ENCODE data around the gene TBPL1.

Gene TBPL1

DNA sequence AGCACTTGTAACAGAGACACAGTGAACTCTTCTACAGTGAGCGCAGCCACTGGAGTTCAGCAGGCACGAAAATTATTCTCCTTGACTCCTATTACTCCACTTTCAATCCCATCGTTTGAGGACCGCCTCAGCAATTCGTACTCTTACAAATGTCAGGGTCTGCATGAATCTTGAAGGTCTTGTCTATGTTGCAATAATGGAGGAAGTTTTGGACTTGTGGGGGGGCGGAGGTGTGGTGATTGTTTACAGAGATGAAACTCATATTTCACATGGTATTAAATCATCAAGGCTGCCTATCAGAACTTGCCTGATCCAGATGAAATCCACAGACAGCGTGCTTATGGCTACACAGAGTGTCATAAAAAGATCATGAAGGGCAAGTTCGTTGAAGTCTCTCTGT lies 57.4 kb downstream of the TBPL1 start:
- TF ChIP-seq POLR2A (IDR thresholded peaks at IDR 0.05; ENCODE audit: extremely low read depth, insufficient read length) (no peak), MYC (IDR thresholded peaks at IDR 0.05; ENCODE audit: low read depth, low read length) (no peak)
- TF ChIP-seq, protein P1, sequence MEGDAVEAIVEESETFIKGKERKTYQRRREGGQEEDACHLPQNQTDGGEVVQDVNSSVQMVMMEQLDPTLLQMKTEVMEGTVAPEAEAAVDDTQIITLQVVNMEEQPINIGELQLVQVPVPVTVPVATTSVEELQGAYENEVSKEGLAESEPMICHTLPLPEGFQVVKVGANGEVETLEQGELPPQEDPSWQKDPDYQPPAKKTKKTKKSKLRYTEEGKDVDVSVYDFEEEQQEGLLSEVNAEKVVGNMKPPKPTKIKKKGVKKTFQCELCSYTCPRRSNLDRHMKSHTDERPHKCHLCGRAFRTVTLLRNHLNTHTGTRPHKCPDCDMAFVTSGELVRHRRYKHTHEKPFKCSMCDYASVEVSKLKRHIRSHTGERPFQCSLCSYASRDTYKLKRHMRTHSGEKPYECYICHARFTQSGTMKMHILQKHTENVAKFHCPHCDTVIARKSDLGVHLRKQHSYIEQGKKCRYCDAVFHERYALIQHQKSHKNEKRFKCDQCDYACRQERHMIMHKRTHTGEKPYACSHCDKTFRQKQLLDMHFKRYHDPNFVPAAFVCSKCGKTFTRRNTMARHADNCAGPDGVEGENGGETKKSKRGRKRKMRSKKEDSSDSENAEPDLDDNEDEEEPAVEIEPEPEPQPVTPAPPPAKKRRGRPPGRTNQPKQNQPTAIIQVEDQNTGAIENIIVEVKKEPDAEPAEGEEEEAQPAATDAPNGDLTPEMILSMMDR (IDR thresholded peaks at IDR 0.05; ENCODE audit: low read depth, low read length): no peak
- TF ChIP-seq, protein P2, sequence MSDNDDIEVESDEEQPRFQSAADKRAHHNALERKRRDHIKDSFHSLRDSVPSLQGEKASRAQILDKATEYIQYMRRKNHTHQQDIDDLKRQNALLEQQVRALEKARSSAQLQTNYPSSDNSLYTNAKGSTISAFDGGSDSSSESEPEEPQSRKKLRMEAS (IDR thresholded peaks at IDR 0.05; ENCODE audit: low read depth, low read length): no peak
- DNase-seq (ENCODE audit: low read depth): no peak
- no peak overlapping the region for H3K4me3 ChIP-seq (ENCODE audit: low read depth, low read length)

DNA sequence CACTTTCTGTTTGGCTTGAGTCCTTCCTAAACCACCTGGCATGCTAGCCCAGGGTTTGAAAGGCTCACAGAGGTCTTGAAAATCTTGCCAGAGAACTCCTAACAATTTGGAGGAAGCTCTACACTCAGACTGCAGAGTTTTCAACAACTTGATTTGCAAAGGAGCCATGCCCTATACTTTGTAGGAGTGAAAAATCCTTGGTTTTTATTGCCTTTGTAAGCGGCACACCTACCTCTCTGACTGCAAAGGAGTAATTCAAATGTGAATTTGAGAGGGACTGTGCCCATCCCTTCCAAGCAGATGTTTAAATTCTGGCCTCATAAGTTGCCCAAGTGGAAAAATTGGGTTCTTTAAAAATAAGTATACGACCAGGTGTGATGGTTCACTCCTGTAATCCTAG lies 58.0 kb downstream of the TBPL1 start:
- H3K4me3 ChIP-seq (ENCODE audit: low read depth, low read length): no peak overlapping the region
- TF ChIP-seq, protein P2 (IDR thresholded peaks at IDR 0.05; ENCODE audit: low read depth, low read length): no peak
- TF ChIP-seq POLR2A (IDR thresholded peaks at IDR 0.05; ENCODE audit: extremely low read depth, insufficient read length) (no peak), MYC (IDR thresholded peaks at IDR 0.05; ENCODE audit: low read depth, low read length) (no peak)
- TF ChIP-seq, protein P1 (IDR thresholded peaks at IDR 0.05; ENCODE audit: low read depth, low read length): no peak
- no peak for DNase-seq (ENCODE audit: low read depth)

- H3K4me3 ChIP-seq (ENCODE audit: low read depth, low read length): no peak overlapping the region
- no peak for DNase-seq (ENCODE audit: low read depth)
- no peak for TF ChIP-seq MYC (IDR thresholded peaks at IDR 0.05; ENCODE audit: low read depth, low read length)
- TF ChIP-seq, protein P2 (IDR thresholded peaks at IDR 0.05; ENCODE audit: low read depth, low read length): no peak
- TF ChIP-seq, protein P1 (IDR thresholded peaks at IDR 0.05; ENCODE audit: low read depth, low read length): no peak
- TF ChIP-seq POLR2A (IDR thresholded peaks at IDR 0.05; ENCODE audit: extremely low read depth, insufficient read length): no peak
These were observed 61.6 kb downstream of the TBPL1 start for GRCh38 chr6:134014588-134015137.

DNA sequence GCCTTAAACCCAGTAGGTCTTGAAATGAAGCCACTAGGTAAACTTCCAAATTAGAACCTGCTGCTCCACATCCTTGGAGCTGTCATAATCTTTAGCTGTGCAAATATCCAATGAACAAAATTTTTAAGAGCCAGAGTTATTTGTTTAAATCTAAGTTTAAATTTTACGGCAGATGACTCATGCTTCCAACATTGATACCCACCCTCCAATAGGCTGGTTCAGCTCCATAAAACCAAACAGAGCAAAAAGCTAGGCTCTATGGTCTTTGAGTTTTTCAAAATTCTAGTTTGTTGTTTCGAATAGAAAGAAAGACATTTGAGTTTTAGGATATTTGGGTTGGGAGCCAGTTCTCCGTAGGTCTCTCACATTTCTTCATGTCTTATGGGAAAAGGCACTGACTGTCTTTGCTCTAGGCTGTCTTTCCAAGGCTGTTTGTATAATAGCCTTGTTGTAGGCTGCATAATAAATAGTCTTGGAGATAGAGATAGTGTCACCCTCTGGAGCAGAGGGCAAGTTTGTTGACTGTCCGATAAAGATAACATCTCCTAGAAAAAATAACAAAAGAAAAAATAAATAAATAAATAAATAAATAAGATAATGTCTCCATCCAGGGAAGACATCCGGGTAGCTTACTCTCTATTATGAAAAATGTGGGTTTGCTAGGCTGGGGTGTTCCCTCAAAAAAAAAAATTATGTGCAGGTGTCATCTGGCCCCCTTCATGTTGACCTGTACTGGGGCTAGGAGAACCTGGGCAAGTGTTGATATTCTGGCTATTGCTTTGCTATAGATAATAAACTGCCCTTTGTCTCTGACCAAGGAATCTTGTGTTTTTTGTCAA lies 62.9 kb downstream of the TBPL1 start:
- H3K4me3 ChIP-seq (ENCODE audit: low read depth, low read length): no peak overlapping the region
- no peak for TF ChIP-seq MYC (IDR thresholded peaks at IDR 0.05; ENCODE audit: low read depth, low read length)
- TF ChIP-seq, protein P2 (IDR thresholded peaks at IDR 0.05; ENCODE audit: low read depth, low read length): no peak
- no peak for DNase-seq (ENCODE audit: low read depth)

DNA sequence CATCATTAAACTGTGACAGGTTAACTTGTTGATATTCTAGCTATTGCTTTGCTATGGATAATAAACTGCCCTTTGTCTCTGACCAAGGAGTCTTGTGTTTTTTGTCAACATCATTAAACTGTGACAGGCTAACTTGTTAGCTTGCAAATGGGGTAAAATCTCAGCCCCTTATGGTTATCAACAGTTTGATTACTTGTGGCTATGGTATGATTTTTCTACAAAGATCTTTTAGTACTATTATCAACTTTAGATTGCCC lies 63.5 kb downstream of the TBPL1 start:
- no peak for DNase-seq (ENCODE audit: low read depth)
- TF ChIP-seq, protein P1 (IDR thresholded peaks at IDR 0.05; ENCODE audit: low read depth, low read length): no peak
- H3K4me3 ChIP-seq (ENCODE audit: low read depth, low read length): no peak overlapping the region

DNA sequence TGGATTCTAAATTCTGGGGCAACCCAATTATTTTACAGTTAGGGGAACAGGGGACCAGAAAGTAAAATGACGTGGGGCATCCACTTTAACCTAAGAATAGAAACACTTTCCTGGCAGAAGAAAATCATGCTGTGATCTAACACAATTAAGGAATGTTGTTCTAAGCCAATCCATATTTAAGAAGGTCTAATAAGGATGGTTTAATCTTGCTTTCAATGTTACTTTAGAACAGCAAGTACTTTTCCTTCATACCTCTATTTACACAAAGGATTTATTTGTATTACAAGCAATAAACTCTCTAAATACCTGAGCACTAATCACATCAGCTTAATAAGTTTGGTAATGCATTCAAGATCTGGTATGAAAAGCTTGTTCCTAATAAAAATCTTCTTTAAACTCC lies 67.0 kb downstream of the TBPL1 start:
- TF ChIP-seq, protein P2 (IDR thresholded peaks at IDR 0.05; ENCODE audit: low read depth, low read length): no peak
- TF ChIP-seq POLR2A (IDR thresholded peaks at IDR 0.05; ENCODE audit: extremely low read depth, insufficient read length) (no peak), MYC (IDR thresholded peaks at IDR 0.05; ENCODE audit: low read depth, low read length) (no peak)
- TF ChIP-seq, protein P1 (IDR thresholded peaks at IDR 0.05; ENCODE audit: low read depth, low read length): no peak
- DNase-seq (ENCODE audit: low read depth): no peak
- no peak overlapping the region for H3K4me3 ChIP-seq (ENCODE audit: low read depth, low read length)

Data from NB4 (cell line).